OCI-LY7 (cell line): Measurements from ENCODE around the gene NUTM2B.
"Not testable (repeated sequence)": the region's sequence is repeated elsewhere in the genome, so short reads cannot be mapped to it uniquely, and the experiment has no call there.

Source experiments
- EZH2phosphoT487 ChIP-seq: fragments of 200-600 bp; sonication (generic); IDR thresholded peaks from 2 replicates; pipeline ENCODE4 v1.6.1; 2018; ENCODE audit warnings: low read depth, borderline replicate concordance, mild to moderate bottlenecking, mixed run types, antibody characterized with exemption, low read length, moderate library complexity, mixed read lengths
- TF ChIP-seq, protein P1 (sequence below): fragments of 200-600 bp; sonication (generic); conservative IDR thresholded peaks from 2 replicates; pipeline ENCODE4 v1.5.1; 2014; ENCODE audit warnings: mild to moderate bottlenecking, antibody characterized with exemption, low read length, moderate library complexity, mixed read lengths

DNA sequence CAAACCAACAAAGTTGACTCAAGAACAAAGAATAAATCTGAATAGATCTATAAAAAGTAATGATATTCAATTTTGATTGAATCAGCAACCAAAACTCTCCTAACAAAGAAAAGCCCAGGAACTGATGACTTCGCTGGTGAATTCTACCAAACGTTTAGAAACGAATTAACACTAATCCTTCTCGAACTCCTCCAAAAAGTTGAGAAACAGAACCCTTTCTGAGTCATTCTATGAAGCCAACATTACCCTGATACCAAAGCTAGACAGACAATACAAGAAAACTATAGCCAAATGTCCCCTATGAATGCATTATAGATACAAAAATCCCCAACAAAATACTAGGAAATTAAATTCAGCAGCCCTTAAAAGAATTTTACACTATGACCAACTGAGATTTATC is 17.0 kb downstream of the NUTM2B start:
- TF ChIP-seq, protein P1, sequence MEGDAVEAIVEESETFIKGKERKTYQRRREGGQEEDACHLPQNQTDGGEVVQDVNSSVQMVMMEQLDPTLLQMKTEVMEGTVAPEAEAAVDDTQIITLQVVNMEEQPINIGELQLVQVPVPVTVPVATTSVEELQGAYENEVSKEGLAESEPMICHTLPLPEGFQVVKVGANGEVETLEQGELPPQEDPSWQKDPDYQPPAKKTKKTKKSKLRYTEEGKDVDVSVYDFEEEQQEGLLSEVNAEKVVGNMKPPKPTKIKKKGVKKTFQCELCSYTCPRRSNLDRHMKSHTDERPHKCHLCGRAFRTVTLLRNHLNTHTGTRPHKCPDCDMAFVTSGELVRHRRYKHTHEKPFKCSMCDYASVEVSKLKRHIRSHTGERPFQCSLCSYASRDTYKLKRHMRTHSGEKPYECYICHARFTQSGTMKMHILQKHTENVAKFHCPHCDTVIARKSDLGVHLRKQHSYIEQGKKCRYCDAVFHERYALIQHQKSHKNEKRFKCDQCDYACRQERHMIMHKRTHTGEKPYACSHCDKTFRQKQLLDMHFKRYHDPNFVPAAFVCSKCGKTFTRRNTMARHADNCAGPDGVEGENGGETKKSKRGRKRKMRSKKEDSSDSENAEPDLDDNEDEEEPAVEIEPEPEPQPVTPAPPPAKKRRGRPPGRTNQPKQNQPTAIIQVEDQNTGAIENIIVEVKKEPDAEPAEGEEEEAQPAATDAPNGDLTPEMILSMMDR: not testable (repeated sequence)
- TF ChIP-seq EZH2phosphoT487: not testable (repeated sequence)
